Neural cell (in vitro differentiated cells): ENCODE measurements around the gene JAKMIP3. TPM values are rescaled to one million over a fixed set of nuclear protein-coding genes. Genes with fewer than 3 reads are reported as not detected.

Experiments
- H2AFZ ChIP-seq: fragments of 200-600, 300-800 bp; sonication (generic), shearing (Covaris generic); 2 replicates; pipeline ENCODE4 v1.6.0; 2014; ENCODE audit warnings: low read depth, mild to moderate bottlenecking, antibody characterized with exemption, low read length, moderate library complexity
- H3F3A ChIP-seq: fragments of 200-600 bp; shearing (Covaris generic); 2 replicates; pipeline ENCODE4 v1.6.1; 2016; ENCODE audit warnings: mild to moderate bottlenecking, moderate library complexity, mixed read lengths, antibody characterized with exemption, low read length; ENCODE audit not compliant: insufficient read depth, poor library complexity, severe bottlenecking
- H3K27ac ChIP-seq: fragments of 200-600, 300-800 bp; sonication (generic), shearing (Covaris generic); 2 replicates; pipeline ENCODE4 v1.5.1; 2014; ENCODE audit warnings: mild to moderate bottlenecking, low read length, moderate library complexity
- H3K27me3 ChIP-seq: fragments of 300-800, 200-600 bp; sonication (generic), shearing (Covaris generic); 2 replicates; pipeline ENCODE4 v1.6.0; 2014; ENCODE audit warnings: mild to moderate bottlenecking, low read depth, low read length, moderate library complexity; ENCODE audit not compliant: insufficient read depth
- H3K36me3 ChIP-seq: fragments of 300-800, 200-600 bp; sonication (generic), shearing (Covaris generic); 2 replicates; pipeline ENCODE4 v1.5.1; 2014; ENCODE audit warnings: mild to moderate bottlenecking, antibody characterized with exemption, low read length, moderate library complexity; ENCODE audit not compliant: insufficient read depth
- H3K4me2 ChIP-seq: fragments of 300-800, 200-600 bp; sonication (generic), shearing (Covaris generic); 2 replicates; pipeline ENCODE4 v1.6.0; 2014; ENCODE audit warnings: mild to moderate bottlenecking, low read length
- H3K4me3 ChIP-seq: fragments of 300-800, 200-600 bp; sonication (generic), shearing (Covaris generic); 2 replicates; pipeline ENCODE4 v1.5.1; 2014; ENCODE audit warnings: mild to moderate bottlenecking, low read length, moderate library complexity
- H3K79me2 ChIP-seq: fragments of 200-600 bp; shearing (Covaris generic); replicated peaks from 2 replicates; pipeline ENCODE4 v1.6.0; 2014; ENCODE audit warnings: mild to moderate bottlenecking, low read length, moderate library complexity; ENCODE audit not compliant: insufficient read depth
- H3K9ac ChIP-seq: fragments of 300-800, 200-600 bp; sonication (generic), shearing (Covaris generic); 2 replicates; pipeline ENCODE4 v1.6.1; 2016; ENCODE audit warnings: mild to moderate bottlenecking, low read length, mixed read lengths
- H3K9me2 ChIP-seq: fragments of 200-600 bp; shearing (Covaris generic); 2 replicates; pipeline ENCODE4 v1.6.1; 2016; ENCODE audit warnings: mild to moderate bottlenecking, low read length, mixed read lengths; ENCODE audit not compliant: insufficient read depth
- H3K9me3 ChIP-seq: fragments of 200-600, 300-800 bp; sonication (generic), shearing (Covaris generic); 2 replicates; pipeline ENCODE4 v1.6.1; 2016; ENCODE audit warnings: mild to moderate bottlenecking, mixed run types, low read length, moderate library complexity, mixed read lengths
- H4K20me1 ChIP-seq: fragments of 200-600 bp; shearing (Covaris generic); 2 replicates; pipeline ENCODE4 v1.6.1; 2016; ENCODE audit warnings: mild to moderate bottlenecking, mixed run types; ENCODE audit not compliant: insufficient read depth
- CTCF ChIP-seq: fragments of 450-650 bp; IDR thresholded peaks from 2 replicates; pipeline ENCODE4 v1.5.1; 2014; ENCODE audit warnings: antibody characterized with exemption, mild to moderate bottlenecking, moderate library complexity; ENCODE audit not compliant: poor library complexity, severe bottlenecking
- EP300 ChIP-seq: fragments of 450-650 bp; conservative IDR thresholded peaks from 2 replicates; pipeline ENCODE4 v1.6.1; 2014; ENCODE audit warnings: antibody characterized with exemption, mild to moderate bottlenecking, moderate library complexity; ENCODE audit not compliant: poor library complexity, severe bottlenecking
- EZH2 ChIP-seq: fragments of 200-600, 300-800 bp; shearing (Covaris generic), sonication (generic); IDR thresholded peaks from 2 replicates; pipeline ENCODE4 v1.6.1; 2014; ENCODE audit warnings: antibody characterized with exemption, low read length, borderline replicate concordance, mild to moderate bottlenecking; ENCODE audit not compliant: insufficient read depth, poor library complexity, severe bottlenecking
- MXI1 ChIP-seq: fragments of 450-650 bp; conservative IDR thresholded peaks from 2 replicates; pipeline ENCODE4 v1.6.1; 2014; ENCODE audit warnings: antibody characterized with exemption, mild to moderate bottlenecking; ENCODE audit not compliant: poor library complexity, severe bottlenecking
- POLR2AphosphoS5 ChIP-seq: IDR thresholded peaks from 2 replicates; pipeline ENCODE4 v1.6.1; 2012
- REST ChIP-seq: IDR thresholded peaks from 2 replicates; pipeline ENCODE4 v1.6.1; 2012; ENCODE audit warnings: borderline replicate concordance
- SMC3 ChIP-seq: fragments of 450-650 bp; conservative IDR thresholded peaks from 2 replicates; pipeline ENCODE4 v1.6.1; 2014; ENCODE audit warnings: antibody characterized with exemption, mild to moderate bottlenecking, moderate library complexity; ENCODE audit not compliant: poor library complexity
- TAF1 ChIP-seq: IDR thresholded peaks from 2 replicates; pipeline ENCODE4 v1.6.1; 2012; ENCODE audit warnings: low read depth
- polyA minus RNA-seq: library from RNA; depleted of rRNA, polyadenylated mRNA; stranded (reverse); fragments of >200 nt; gene quantifications from 2 replicates; pipeline ENCODE4 v1.2.3, GENCODE V29; 2014
- polyA plus RNA-seq: library from polyadenylated mRNA; depleted of rRNA; stranded (reverse); fragments of >200 nt; gene quantifications from 2 replicates; pipeline ENCODE4 v1.2.3, GENCODE V29; 2014

The JAKMIP3 gene
- 5.1 and 6.3 TPM in 2 replicates for polyA plus RNA-seq
- 6.8 and 7.4 TPM in 2 replicates for polyA minus RNA-seq

- Histone ChIP-seq H3K27ac (no peak within 1 kb of the TSS), H4K20me1 (no peaks in the 10 kb centered on the region), H3K4me3 (peak within 1 kb of the TSS; percentile 41), H3K9me3 (no peaks in the 10 kb centered on the region), H3K9me2 (no peaks in the 10 kb centered on the region), H3F3A (no peaks in the 10 kb centered on the region), H2AFZ (no peak within 1 kb of the TSS), H3K4me2 (no peak within 1 kb of the TSS), H3K79me2 (no peaks in the 10 kb centered on the region), H3K36me3 (no peaks in the 10 kb centered on the region), H3K9ac (no peak within 1 kb of the TSS), H3K27me3 (no peaks in the 10 kb centered on the region)
- no peak for TF ChIP-seq TAF1
Measured at GRCh38 chr10:132065491-132066105, at the start of gene JAKMIP3. Gene JAKMIP3 (plus strand): TSS chr10:132065946. CDS start chr10:132104809, 38,863 bp downstream.

GRCh38 chr10:132016514-132016913, 49.2 kb upstream of the JAKMIP3 start:
- no peaks in the 10 kb centered on the region for H3K79me2 ChIP-seq
- H3K27me3 ChIP-seq: no peaks in the 10 kb centered on the region
- no peak overlapping the region for H3K9ac ChIP-seq

More at GRCh38 chr10:132016514-132016913, 49.2 kb upstream of the JAKMIP3 start:
- H3K4me3 ChIP-seq: no peak overlapping the region
- no peaks in the 10 kb centered on the region for H4K20me1 ChIP-seq
- H3K9me3 ChIP-seq: no peaks in the 10 kb centered on the region
- H2AFZ ChIP-seq: no peak overlapping the region
- H3F3A ChIP-seq: no peaks in the 10 kb centered on the region
- no peak for TF ChIP-seq REST
- no peak for TF ChIP-seq SMC3
- no peak for TF ChIP-seq CTCF
- no peak for TF ChIP-seq POLR2AphosphoS5
- TF ChIP-seq EZH2: no peak
- TF ChIP-seq TAF1: no peak
- no peak for TF ChIP-seq EP300
- no peak for TF ChIP-seq MXI1
- no peaks in the 10 kb centered on the region for H3K9me2 ChIP-seq
- no peak overlapping the region for H3K4me2 ChIP-seq
- H3K36me3 ChIP-seq: no peaks in the 10 kb centered on the region
- H3K27ac ChIP-seq: no peak overlapping the region
